ENCODE data around the gene CENPP.

The CENPP gene

GRCh38 chr9:92315456-92315855, 10.3 kb upstream of the CENPP start:
- no peak for DNase-seq

- DNase-seq = no peak
Observed at GRCh38 chr9:92324431-92324830, 1.3 kb upstream of the CENPP start.

GRCh38 chr9:92324889-92325268, 874 bp upstream of the CENPP start:
- DNase-seq = no peak

GRCh38 chr9:92325991-92326500, 293 bp downstream of the CENPP start:
- no peak for DNase-seq

GRCh38 chr9:92327283-92327850, 1.6 kb downstream of the CENPP start:
- DNase-seq = no peak

- no peak for DNase-seq
Observed at GRCh38 chr9:92328225-92328624, 2.5 kb downstream of the CENPP start.

- no peak for DNase-seq
Observed at GRCh38 chr9:92332577-92333281, 7.0 kb downstream of the CENPP start.

GRCh38 chr9:92333282-92333634, 7.5 kb downstream of the CENPP start:
- DNase-seq = no peak

GRCh38 chr9:92341578-92341977, 15.8 kb downstream of the CENPP start:
- DNase-seq = no peak

- DNase-seq = no peak
Observed at GRCh38 chr9:92342825-92343488, 17.2 kb downstream of the CENPP start.

GRCh38 chr9:92345582-92345981, 19.8 kb downstream of the CENPP start:
- DNase-seq = no peak

GRCh38 chr9:92349771-92350739, 24.3 kb downstream of the CENPP start:
- DNase-seq = no peak

GRCh38 chr9:92350740-92351133, 25.0 kb downstream of the CENPP start:
- DNase-seq = no peak

- no peak for DNase-seq
Observed at GRCh38 chr9:92353051-92353450, 27.3 kb downstream of the CENPP start.

- DNase-seq = no peak
Observed at GRCh38 chr9:92359394-92359995, 33.7 kb downstream of the CENPP start.

GRCh38 chr9:92360083-92360482, 34.3 kb downstream of the CENPP start:
- DNase-seq = no peak

- DNase-seq = no peak
Observed at GRCh38 chr9:92369075-92369474, 43.3 kb downstream of the CENPP start.

GRCh38 chr9:92373167-92373566, 47.4 kb downstream of the CENPP start:
- DNase-seq = no peak

- no peak for DNase-seq
Observed at GRCh38 chr9:92377876-92378275, 52.1 kb downstream of the CENPP start.

GRCh38 chr9:92378865-92379560, 53.3 kb downstream of the CENPP start:
- DNase-seq = no peak

- DNase-seq = no peak
Observed at GRCh38 chr9:92380603-92381002, 54.9 kb downstream of the CENPP start.

GRCh38 chr9:92381775-92382174, 56.0 kb downstream of the CENPP start:
- no peak for DNase-seq

Data from stimulated activated CD4-positive, alpha-beta T cell treated with anti-CD3 and anti-CD28 coated beads, Interleukin-2, amount 100 ng/mL, for 24 hours (primary cell).